ENCODE data around the gene CCDC70.

GRCh38 chr13:51874651-51875050, 12.9 kb downstream of the CCDC70 start:
- TF ChIP-seq CTCF (IDR thresholded peaks at IDR 0.05; ENCODE audit: low read depth, low read length) (no peak), POLR2A (IDR thresholded peaks at IDR 0.05; ENCODE audit: extremely low read depth, insufficient read length) (no peak), MYC (IDR thresholded peaks at IDR 0.05; ENCODE audit: low read depth, low read length) (no peak), MAX (IDR thresholded peaks at IDR 0.05; ENCODE audit: low read depth, low read length) (no peak)

Data from NB4 (cell line).